Measurements from ENCODE around the gene CACNA2D3.

The CACNA2D3 gene

DNA sequence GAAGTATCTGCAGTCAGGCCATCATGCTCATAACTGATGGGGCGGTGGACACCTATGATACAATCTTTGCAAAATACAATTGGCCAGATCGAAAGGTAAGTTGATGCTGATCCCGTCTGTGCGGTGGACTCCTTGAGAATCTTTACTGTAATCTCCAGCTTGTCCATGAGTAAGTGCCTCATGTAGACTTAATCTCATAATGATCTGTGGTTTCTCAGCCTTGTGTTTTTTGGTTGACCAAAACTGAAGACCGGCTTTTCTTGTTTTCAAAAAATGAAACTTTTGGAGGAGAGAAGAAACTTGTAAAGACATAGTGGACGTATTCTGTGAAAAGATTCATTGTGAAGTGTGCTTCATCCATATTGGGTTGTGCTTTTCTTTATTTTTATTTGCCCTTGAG, 519.8 kb downstream of the CACNA2D3 start:
- no peak for DNase-seq

- no peak for DNase-seq
These were observed 525.4 kb downstream of the CACNA2D3 start for GRCh38 chr3:54647721-54648120.

DNA sequence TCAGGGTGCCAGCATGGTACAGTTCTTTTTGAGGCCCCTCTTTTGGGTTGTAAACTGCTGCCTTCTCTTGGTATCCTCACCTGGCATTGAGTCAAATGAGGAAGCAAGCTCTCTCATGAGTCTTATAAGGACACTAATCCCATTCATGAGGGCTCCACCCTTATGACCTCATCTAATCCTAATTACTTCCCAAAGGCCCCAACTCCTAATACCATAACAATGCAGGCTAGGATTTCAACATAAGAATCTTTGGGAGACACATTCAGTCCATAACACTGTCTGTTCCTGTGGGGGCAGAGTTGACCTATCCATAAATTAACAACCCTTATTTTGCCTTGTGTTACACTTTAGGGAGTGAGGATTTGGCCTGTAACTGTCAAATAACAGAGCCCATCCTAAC, 527.2 kb downstream of the CACNA2D3 start:
- DNase-seq, result no peak

GRCh38 chr3:54653456-54654195, 531.3 kb downstream of the CACNA2D3 start:
- no peak for DNase-seq

DNA sequence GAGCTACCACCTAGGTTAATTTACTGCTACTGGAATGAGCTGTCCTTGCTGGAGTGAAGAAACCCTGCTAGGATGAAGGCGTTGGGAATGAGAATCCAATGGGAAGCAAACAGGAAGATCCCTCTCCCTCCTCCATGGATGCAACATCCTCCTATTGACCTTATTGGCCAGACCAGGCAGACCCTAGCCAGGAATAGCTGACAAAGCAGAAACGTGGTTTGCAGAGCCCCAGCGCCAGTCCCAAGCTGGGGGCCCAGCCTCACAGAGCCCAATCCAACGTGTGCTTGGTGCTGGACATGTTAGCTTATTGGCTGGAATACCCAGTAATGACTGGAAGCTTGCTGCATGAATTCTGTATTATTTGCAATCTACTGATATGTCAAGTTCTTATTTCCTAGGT, 532.4 kb downstream of the CACNA2D3 start:
- DNase-seq, result no peak

DNA sequence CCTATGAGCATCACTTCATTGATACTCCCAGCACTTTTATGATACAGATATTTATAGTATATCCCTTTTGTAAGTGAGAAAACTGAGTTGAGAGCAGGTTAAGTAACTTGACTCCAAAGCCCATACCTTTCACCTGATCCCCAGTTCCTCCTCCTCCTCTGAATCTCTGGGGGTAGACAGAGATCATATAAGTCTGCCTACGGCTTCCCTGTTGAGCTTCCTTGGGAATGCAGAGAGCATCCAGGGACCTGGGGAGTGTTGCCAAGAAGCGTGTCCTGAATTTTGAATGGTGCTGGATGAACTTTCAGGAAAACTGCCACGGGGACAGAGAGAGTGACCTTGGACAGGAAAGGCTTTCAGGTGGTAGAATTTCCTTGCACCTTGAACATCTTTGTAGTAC, 537.0 kb downstream of the CACNA2D3 start:
- DNase-seq, result no peak

- no peak for DNase-seq
These were observed 538.4 kb downstream of the CACNA2D3 start for GRCh38 chr3:54660714-54661132.

DNA sequence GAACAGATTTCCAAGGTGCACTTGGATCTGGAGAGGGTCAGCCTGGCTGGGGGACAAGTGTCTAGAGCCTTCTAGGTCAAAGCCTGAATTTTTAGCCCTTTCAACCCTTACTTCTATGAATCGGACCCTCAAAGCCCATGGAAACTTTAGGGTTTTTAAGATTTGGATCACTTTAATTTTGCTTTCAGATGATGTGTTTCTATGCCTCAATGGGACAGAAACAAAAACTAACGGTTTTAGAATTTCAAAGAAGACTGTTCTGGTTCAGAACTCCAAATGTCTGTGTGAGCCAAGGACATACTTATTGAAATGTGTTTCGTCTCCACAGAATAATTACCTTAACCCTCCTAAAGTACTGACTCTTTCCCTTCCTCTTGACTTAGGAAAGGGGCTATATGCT, 538.8 kb downstream of the CACNA2D3 start:
- no peak for DNase-seq

DNA sequence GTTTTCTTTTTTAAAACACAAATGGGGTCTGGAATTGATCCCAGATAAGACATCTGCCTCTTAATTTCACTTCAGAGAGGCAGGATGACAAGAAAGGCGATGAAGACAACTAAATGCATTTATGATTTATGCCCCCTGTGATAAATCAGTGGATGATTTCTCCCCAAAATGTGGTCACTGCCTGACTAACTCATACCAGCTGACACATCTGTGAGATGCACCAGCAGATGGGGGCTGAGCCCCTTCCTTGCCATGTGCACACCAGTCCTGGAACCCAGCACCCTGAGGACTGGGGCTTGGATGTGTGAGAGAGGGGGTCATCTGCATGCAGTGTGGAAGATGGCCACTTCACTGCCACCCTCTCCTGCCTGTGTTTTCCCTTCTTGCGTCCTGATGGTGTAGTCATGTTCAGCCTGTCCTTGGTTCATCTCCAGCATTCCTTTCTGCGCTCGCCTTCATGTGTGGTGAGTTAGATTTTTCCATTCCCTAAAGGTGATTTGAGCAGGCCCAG, 541.2 kb downstream of the CACNA2D3 start:
- DNase-seq, result no peak

GRCh38 chr3:54665016-54665600, 542.8 kb downstream of the CACNA2D3 start:
- DNase-seq, result no peak

- DNase-seq, result no peak
These were observed 545.9 kb downstream of the CACNA2D3 start for GRCh38 chr3:54668236-54668635.

DNA sequence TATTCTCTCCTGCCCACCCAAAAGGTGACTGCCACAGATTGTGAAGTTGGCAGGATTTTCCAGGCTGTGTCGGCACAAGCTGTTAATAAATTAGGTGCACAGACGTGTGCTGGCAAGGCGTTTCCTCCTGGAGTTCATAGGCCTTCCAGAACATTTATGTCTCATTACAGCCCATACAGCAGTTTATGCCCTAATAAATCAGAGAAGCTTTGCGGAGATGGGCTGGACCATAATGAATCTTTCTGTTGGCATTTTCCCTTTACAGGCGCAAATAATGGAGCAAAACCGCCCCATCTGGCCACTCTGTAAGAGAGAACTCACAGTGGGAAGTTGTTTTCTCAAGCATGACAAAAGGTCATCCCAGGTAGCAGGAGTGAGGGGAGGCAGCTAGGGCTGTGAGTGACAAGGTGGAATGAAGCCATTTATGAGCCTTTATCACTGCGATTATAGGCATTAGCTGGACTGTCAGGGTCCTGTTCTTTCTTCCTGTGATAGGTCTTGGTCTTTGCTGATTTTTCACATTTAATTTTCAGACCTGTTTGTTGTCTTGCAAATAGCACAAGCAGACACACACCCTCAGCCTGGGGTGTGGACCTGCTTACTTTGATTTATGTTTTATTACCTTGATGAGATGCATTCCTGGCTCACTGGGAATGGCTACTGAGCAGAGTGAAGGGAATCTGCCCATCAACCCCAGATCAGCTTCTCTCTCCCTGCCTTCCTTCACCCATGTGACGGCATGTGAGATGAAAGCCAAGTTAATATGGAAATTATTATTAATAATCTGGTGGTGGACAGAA, 548.0 kb downstream of the CACNA2D3 start:
- no peak for DNase-seq

DNA sequence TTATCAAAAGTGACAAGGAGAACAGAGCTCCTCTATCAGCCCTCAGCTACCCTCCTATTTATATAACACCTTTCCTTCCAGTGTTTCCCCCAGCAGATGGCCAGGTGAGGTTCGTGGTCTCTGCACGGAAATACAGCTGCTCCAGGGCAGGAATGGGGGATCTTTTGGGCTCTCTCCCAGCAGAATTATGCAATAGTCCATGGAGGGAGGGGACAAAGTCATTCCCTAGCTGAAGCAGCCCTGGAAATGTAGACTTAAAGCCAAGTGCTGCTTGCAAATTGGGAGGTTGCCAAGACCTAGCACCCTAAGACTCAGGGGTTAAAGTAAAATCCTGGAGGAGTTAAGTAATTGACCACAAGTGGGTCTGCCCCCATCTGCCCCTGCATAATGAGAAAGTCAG, 549.2 kb downstream of the CACNA2D3 start:
- DNase-seq, result no peak

GRCh38 chr3:54676087-54676486, 553.7 kb downstream of the CACNA2D3 start:
- DNase-seq, result no peak

- DNase-seq, result no peak
These were observed 559.4 kb downstream of the CACNA2D3 start for GRCh38 chr3:54681706-54682105.

- DNase-seq, result no peak
These were observed 562.9 kb downstream of the CACNA2D3 start for GRCh38 chr3:54685213-54685612.

DNA sequence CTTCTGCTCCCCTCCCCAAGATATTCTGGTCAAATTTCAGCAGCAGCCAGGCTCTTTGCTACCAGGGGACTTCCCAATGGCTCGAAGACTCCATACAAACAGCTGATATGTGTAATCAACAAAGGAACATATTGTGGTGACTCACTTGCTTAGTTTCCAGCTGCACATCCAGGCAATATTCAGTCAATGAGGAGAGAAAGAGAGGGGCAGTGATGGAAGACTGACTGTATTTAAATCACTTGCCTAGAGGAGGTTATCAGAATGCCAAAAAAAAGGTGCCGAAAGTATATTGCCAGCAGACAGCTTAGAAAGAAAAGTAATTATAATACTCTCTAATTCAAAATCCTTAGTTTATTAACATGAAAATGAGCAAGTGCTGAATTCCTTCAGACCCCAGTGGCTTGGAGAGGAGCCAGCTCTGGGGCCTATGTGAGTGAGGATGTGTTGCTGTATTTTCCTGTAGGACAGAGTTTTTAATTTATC, 569.0 kb downstream of the CACNA2D3 start:
- DNase-seq, result no peak

GRCh38 chr3:54696313-54696712, 574.0 kb downstream of the CACNA2D3 start:
- DNase-seq, result no peak

GRCh38 chr3:54698054-54698453, 575.7 kb downstream of the CACNA2D3 start:
- no peak for DNase-seq

- no peak for DNase-seq
These were observed 581.6 kb downstream of the CACNA2D3 start for GRCh38 chr3:54703923-54704322.

- no peak for DNase-seq
These were observed 583.4 kb downstream of the CACNA2D3 start for GRCh38 chr3:54705730-54706129.

DNA sequence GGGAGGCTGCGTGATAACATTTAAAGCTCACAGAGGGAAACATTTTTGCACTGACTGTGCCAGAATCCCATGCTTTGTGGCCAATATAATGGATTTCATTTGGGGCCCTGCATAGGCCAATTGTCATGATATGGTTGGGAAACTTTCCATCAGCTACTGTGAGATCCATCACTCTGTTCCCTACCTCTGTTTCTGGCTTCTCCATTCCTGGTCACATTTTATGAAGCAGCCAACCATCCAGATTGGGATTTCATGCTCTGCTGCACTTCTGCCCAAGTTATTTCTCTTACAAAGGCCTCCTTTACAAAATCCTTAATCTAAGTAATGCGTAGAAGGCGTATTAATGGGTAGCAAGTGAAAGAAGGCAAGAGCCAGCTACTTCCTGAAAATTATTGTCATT, 584.4 kb downstream of the CACNA2D3 start:
- no peak for DNase-seq

- DNase-seq, result no peak
These were observed 587.4 kb downstream of the CACNA2D3 start for GRCh38 chr3:54709785-54710184.

DNA sequence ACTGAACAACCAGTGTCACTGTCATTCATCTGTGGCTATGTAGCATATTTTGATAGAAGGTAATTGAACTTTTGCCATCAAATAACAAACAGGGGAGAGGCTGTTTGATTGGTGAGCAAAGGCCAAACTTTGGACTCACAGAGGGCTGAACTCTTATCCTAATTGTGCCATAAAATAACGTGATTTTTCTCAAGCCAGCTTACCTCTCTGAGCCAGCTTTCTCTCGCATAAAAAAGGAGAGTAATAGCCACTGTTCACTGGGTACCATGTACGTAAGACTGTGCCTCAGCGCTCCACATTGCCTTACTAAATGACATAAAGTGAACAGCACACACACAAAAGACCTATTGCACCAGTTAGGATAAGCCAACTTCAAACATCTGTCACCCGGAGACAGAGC, 588.6 kb downstream of the CACNA2D3 start:
- DNase-seq, result no peak
